HG02884 (cell line): Measurements from ENCODE around the gene CASP6.

Source experiments
- ATAC-seq: cut with Tn5 transposase; IDR thresholded peaks from one replicate; pipeline ENCODE4 v1.9.1; 2021; ENCODE audit warnings: mild to moderate bottlenecking, moderate library complexity; ENCODE audit not compliant: unreplicated experiment

Gene CASP6

GRCh38 chr4:109672169-109672930 lies 30.9 kb downstream of the CASP6 start:
- no peak for ATAC-seq

GRCh38 chr4:109671350-109671749 lies 31.9 kb downstream of the CASP6 start:
- no peak for ATAC-seq

GRCh38 chr4:109665783-109666485 lies 37.3 kb downstream of the CASP6 start:
- no peak for ATAC-seq

- ATAC-seq, result no peak
Observed at GRCh38 chr4:109662771-109663170, 40.5 kb downstream of the CASP6 start.

- ATAC-seq, result no peak
Observed at GRCh38 chr4:109662116-109662515, 41.1 kb downstream of the CASP6 start.

- ATAC-seq, result no peak
Observed at GRCh38 chr4:109658871-109659410, 44.3 kb downstream of the CASP6 start.

GRCh38 chr4:109657854-109658418 lies 45.3 kb downstream of the CASP6 start:
- no peak for ATAC-seq

GRCh38 chr4:109655396-109655795 lies 47.8 kb downstream of the CASP6 start:
- no peak for ATAC-seq

GRCh38 chr4:109649872-109650271 lies 53.4 kb downstream of the CASP6 start:
- peak; percentile 89 for ATAC-seq

GRCh38 chr4:109648997-109649575 lies 54.2 kb downstream of the CASP6 start:
- ATAC-seq, result no peak

- ATAC-seq, result peak; percentile 60
Observed at GRCh38 chr4:109648266-109648996, 54.8 kb downstream of the CASP6 start.

- ATAC-seq, result no peak
Observed at GRCh38 chr4:109645874-109646710, 57.2 kb downstream of the CASP6 start.

GRCh38 chr4:109640644-109641043 lies 62.6 kb downstream of the CASP6 start:
- ATAC-seq, result no peak
